Gastrocnemius medialis (tissue), 4 donors: ENCODE results near the gene CTNNA2. TPM values are rescaled to one million over a fixed set of nuclear protein-coding genes. Genes with fewer than 3 reads are reported as not detected.

ENCODE experiments used
- ATAC-seq, 2 donors: fragments of 150-250 bp; one replicate each; pipeline ENCODE4 v1.9.1; 2016
- DNase-seq, 2 donors: peaks; one replicate each; pipeline ENCODE4 v3.0.0-alpha.2; 2019
- H3K27ac ChIP-seq, 4 donors: fragments of 200-600 bp; sonication (generic); 1 replicate in 1 of 4; 2 replicates in 3 of 4; pipeline ENCODE4 v1.5.1; 2016 to 2018; ENCODE audit warnings: mild to moderate bottlenecking in 2 of 4, moderate library complexity in 1 of 4
- H3K27me3 ChIP-seq, 3 donors: fragments of 200-600 bp; sonication (generic) in 2 of 3; 1 replicate in 1 of 3; 2 replicates in 2 of 3; pipeline versions ENCODE4 v1.5.1 to v1.6.0; 2016 to 2019; ENCODE audit warnings: mild to moderate bottlenecking in 1 of 3, moderate library complexity in 1 of 3
- H3K36me3 ChIP-seq, 2 donors: fragments of 200-600 bp; sonication (generic) in 1 of 2; one replicate each; pipeline ENCODE4 v1.5.1; 2017 to 2018
- H3K4me1 ChIP-seq, 2 donors: fragments of 200-600 bp; sonication (generic) in 1 of 2; one replicate each; pipeline ENCODE4 v1.5.1; 2016 to 2017; ENCODE audit warnings: mild to moderate bottlenecking in 2 of 2
- H3K4me3 ChIP-seq, 4 donors: fragments of 200-600 bp; sonication (generic) in 3 of 4; 1 replicate in 1 of 4; 2 replicates in 3 of 4; pipeline ENCODE4 v1.5.1; 2016 to 2019; ENCODE audit warnings: mild to moderate bottlenecking in 2 of 4
- H3K9me3 ChIP-seq, 3 donors: fragments of 200-600 bp; sonication (generic) in 2 of 3; 1 replicate in 1 of 3; 2 replicates in 2 of 3; pipeline ENCODE4 v1.5.1; 2016 to 2019
- CTCF ChIP-seq, 5 experiments: fragments of 450-650 bp in 3 of 5; fragments of 200-600 bp in 2 of 5; sonication (generic) in 2 of 5; IDR thresholded peaks in 4 of 5; conservative IDR thresholded peaks in 1 of 5; 1 replicate in 4 of 5; 2 replicates in 1 of 5; pipeline ENCODE4 v1.5.1; 2016 to 2019; ENCODE audit warnings: antibody characterized with exemption in 5 of 5, mild to moderate bottlenecking in 3 of 5, moderate library complexity in 3 of 5
- POLR2A ChIP-seq, 2 donors: fragments of 450-650 bp; IDR thresholded peaks; one replicate each; pipeline ENCODE4 v1.6.1; 2017; ENCODE audit warnings: antibody characterized with exemption in 2 of 2, mild to moderate bottlenecking in 2 of 2, moderate library complexity in 2 of 2
- in situ Hi-C, 4 donors: fragments of 200-750 bp; cut with MboI; loops; one replicate each; pipeline versions ENCODE4 v1.15.0 to v1.8.0; 2017; ENCODE audit warnings: low sequenced_read_pairs in 4 of 4
- intact Hi-C: fragments of 100-400 bp; cut with DNase I; formaldehyde crosslinking; loops from one replicate; pipeline ENCODE4 v1.15.1; 2023; ENCODE audit warnings: low total_unique reads
- total RNA-seq, 4 donors: library from RNA; depleted of rRNA; stranded (reverse); fragments of >200 nt; gene quantifications; one replicate each; pipeline versions ENCODE4 v1.1.0 to v1.2.3, GENCODE V29; 2016

The CTNNA2 gene
- total RNA-seq, 4 donors from 2014 or later = not detected

DNA sequence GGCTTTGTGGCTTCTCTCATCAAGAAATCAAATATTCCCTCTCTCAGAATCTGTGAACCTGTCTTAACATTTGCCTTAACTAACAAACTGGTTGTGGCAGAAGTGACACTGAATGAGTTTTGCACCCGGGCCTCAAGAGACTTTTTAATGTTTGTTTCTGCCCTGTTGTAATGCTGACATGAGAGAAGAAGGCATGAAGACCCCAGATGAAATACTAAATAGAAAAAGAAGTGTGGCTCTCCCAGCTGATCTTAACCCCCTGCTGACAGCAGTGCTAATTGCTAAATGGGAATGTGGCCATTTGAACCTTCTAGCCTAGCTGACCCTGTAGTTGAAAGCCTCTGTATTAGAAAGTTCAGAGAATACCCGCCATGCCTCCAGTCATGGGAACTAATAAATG lies 261.2 kb downstream of the CTNNA2 start:
- in situ Hi-C loops = no loop called here
- Histone ChIP-seq H3K27me3 (no peaks in the 10 kb centered on the region), H3K27ac (no peak overlapping the region), H3K9me3 (no peaks in the 10 kb centered on the region), H3K4me3 (no peak overlapping the region), H3K4me1 (no peaks in the 10 kb centered on the region), H3K36me3 (no peaks in the 10 kb centered on the region)
- ATAC-seq (no peak), DNase-seq (no peak)
- TF ChIP-seq POLR2A (IDR thresholded peaks at IDR 0.05) (no peak), CTCF (IDR thresholded peaks at IDR 0.05 in 4 of 5, conservative IDR thresholded peaks at IDR 0.05 in 1 of 5) (no peak)
- intact Hi-C loops = no loop called here

- no peak overlapping the region for H3K27ac ChIP-seq
- intact Hi-C loops (no loop called here), in situ Hi-C loops (no loop called here)
- no peak for ATAC-seq
- TF ChIP-seq CTCF (IDR thresholded peaks at IDR 0.05 in 4 of 5, conservative IDR thresholded peaks at IDR 0.05 in 1 of 5) (no peak), POLR2A (IDR thresholded peaks at IDR 0.05) (no peak)
- DNase-seq = no peak
- H3K27me3 ChIP-seq = no peaks in the 10 kb centered on the region
- H3K36me3 ChIP-seq = no peaks in the 10 kb centered on the region
- no peak overlapping the region for H3K4me3 ChIP-seq
- H3K4me1 ChIP-seq = no peaks in the 10 kb centered on the region
- H3K9me3 ChIP-seq = no peaks in the 10 kb centered on the region
Observed at GRCh38 chr2:79776461-79776860, 263.6 kb downstream of the CTNNA2 start.

- Histone ChIP-seq H3K36me3 (no peaks in the 10 kb centered on the region), H3K27me3 (no peaks in the 10 kb centered on the region), H3K27ac (no peak overlapping the region), H3K4me1 (no peaks in the 10 kb centered on the region), H3K4me3 (no peak overlapping the region), H3K9me3 (no peaks in the 10 kb centered on the region)
- no peak for TF ChIP-seq CTCF (IDR thresholded peaks at IDR 0.05 in 4 of 5, conservative IDR thresholded peaks at IDR 0.05 in 1 of 5)
- TF ChIP-seq POLR2A (IDR thresholded peaks at IDR 0.05) = no peak
- ATAC-seq = no peak
- intact Hi-C loops (no loop called here), in situ Hi-C loops (no loop called here)
- no peak for DNase-seq
Observed at GRCh38 chr2:79780781-79781180, 267.9 kb downstream of the CTNNA2 start.

DNA sequence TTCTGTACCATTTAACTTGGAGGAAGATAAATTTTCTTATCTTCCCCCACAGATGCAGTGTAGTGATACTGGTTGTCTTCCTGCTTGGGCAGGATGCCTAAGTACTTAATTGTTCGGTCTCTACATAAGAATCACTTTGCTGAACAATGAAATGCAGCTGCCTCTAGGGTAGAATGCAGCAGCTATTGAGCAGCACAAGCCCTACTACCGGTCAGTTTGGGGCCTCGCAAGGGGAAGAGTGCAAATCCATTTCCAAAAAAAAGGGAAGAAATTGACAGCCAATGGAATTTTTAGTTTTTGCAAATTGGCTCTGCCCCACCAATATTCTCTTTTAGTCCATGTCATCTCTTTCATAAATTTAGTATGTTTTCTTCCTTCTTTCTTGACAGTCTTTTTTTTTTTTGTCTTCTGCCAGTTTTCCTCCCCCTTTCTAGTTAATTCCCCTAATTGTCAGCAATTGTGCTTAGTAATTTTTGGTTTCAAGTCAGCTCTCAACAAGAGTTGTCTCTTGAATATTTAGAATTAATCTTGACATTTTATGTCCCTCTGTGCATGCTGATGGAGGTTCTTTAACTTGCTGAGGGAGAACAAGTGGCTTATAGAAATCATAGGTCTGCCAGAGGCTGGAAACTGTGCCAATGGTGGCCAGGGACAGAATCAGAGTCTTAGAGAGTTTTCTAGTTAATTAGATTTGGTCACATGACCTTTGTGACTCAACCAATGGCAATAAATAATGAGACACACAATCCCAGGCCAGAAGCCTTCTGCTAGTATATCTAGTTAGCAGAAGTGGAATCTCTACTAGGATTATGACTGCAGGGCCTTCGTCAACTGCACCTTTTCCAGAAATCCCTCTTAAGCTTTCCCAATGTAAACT lies 270.0 kb downstream of the CTNNA2 start:
- no peak for ATAC-seq
- Histone ChIP-seq H3K4me1 (no peaks in the 10 kb centered on the region), H3K9me3 (no peaks in the 10 kb centered on the region), H3K27me3 (no peaks in the 10 kb centered on the region), H3K4me3 (no peak overlapping the region), H3K27ac (no peak overlapping the region), H3K36me3 (no peaks in the 10 kb centered on the region)
- intact Hi-C loops (no loop called here), in situ Hi-C loops (no loop called here)
- no peak for DNase-seq
- no peak for TF ChIP-seq CTCF (IDR thresholded peaks at IDR 0.05 in 4 of 5, conservative IDR thresholded peaks at IDR 0.05 in 1 of 5)
- no peak for TF ChIP-seq POLR2A (IDR thresholded peaks at IDR 0.05)
